Measurements from ENCODE around the gene CALCB.

DNA sequence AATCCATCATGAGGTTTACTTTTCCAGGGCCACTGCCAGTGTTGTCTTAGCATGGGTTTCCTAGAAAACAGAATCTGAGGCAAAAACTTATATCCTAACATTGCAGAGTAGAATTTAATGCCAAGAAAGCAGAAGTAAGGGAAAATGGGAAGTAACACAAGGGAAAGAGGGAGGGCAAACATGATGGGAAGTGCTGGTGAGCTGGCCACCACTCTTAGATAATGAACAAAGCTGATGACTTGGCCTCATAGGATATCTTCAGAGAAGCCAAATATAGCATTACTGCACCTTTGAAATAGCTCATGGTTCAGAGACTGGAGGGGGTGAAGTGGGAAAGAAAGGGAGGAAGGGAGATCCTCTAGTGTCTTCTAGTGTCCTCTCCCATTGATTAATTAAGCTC lies 24.8 kb upstream of the CALCB start:
- TF ChIP-seq, protein P1, sequence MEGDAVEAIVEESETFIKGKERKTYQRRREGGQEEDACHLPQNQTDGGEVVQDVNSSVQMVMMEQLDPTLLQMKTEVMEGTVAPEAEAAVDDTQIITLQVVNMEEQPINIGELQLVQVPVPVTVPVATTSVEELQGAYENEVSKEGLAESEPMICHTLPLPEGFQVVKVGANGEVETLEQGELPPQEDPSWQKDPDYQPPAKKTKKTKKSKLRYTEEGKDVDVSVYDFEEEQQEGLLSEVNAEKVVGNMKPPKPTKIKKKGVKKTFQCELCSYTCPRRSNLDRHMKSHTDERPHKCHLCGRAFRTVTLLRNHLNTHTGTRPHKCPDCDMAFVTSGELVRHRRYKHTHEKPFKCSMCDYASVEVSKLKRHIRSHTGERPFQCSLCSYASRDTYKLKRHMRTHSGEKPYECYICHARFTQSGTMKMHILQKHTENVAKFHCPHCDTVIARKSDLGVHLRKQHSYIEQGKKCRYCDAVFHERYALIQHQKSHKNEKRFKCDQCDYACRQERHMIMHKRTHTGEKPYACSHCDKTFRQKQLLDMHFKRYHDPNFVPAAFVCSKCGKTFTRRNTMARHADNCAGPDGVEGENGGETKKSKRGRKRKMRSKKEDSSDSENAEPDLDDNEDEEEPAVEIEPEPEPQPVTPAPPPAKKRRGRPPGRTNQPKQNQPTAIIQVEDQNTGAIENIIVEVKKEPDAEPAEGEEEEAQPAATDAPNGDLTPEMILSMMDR (IDR thresholded peaks at IDR 0.05; ENCODE audit: low read depth, low read length) = no peak
- TF ChIP-seq EZH2phosphoT487 (IDR thresholded peaks at IDR 0.05; ENCODE audit: low read depth) = no peak

Data from OCI-LY3 (cell line).